DMS79 (cell line): ENCODE measurements around the gene CFAP65.
A peak's percentile ranks its signal among the peaks of the same experiment; 100 is the strongest.

Experiments
- DNase-seq: peaks from one replicate; lab custom pipeline; 2025; lab: John Stamatoyannopoulos, UW

The CFAP65 gene

DNA sequence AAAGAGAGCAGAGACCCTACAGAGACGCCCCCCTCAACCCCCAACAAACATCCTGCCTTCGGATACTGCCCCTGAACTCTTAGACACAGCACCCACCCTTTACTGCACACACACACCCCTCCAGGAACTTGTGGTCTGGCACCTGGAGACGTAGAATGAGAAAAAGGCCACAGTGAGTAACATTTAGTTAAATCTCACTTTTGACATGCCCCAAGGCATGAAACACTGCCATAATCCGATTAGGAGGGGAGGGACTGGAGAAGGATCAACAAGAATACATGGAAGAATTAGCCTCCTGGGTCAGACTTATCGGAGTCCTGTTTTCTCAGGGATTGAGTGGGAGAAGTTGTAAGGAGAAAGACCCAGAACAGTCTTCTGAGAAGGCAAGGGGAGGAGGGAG is 77.7 kb downstream of the CFAP65 start:
- no peak for DNase-seq

DNA sequence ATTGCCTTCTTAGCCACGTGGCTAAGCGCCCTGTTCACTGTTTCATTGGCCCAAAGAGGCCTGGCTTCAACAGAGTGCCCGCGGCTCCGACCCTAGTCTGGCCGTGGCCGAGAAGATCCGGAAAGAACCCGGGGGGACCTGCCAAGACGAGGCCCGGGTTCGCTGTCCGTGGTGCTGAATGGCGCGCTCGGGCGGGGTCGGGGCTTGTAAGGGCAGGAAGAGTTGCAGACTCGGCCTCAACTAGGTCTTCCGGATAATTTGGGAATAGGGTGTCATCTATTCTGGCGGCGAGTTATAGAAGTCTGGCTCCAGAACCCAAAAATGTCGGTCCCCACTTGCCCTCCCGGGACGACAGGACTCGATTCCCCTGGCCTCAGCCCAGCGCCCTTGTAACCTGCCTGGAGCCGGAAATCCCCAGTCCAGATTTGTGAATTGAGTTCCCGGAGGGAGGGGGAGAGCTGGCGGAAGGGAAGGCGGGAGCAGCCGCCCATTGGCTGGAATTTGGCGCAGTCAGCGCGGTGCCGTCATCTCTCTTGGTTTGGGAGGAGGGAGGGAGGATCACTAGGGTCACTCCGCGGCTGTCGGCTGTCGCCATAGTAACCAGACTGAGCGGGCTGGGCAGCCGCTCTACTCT is 78.3 kb downstream of the CFAP65 start:
- DNase-seq: peak; percentile 93

DNA sequence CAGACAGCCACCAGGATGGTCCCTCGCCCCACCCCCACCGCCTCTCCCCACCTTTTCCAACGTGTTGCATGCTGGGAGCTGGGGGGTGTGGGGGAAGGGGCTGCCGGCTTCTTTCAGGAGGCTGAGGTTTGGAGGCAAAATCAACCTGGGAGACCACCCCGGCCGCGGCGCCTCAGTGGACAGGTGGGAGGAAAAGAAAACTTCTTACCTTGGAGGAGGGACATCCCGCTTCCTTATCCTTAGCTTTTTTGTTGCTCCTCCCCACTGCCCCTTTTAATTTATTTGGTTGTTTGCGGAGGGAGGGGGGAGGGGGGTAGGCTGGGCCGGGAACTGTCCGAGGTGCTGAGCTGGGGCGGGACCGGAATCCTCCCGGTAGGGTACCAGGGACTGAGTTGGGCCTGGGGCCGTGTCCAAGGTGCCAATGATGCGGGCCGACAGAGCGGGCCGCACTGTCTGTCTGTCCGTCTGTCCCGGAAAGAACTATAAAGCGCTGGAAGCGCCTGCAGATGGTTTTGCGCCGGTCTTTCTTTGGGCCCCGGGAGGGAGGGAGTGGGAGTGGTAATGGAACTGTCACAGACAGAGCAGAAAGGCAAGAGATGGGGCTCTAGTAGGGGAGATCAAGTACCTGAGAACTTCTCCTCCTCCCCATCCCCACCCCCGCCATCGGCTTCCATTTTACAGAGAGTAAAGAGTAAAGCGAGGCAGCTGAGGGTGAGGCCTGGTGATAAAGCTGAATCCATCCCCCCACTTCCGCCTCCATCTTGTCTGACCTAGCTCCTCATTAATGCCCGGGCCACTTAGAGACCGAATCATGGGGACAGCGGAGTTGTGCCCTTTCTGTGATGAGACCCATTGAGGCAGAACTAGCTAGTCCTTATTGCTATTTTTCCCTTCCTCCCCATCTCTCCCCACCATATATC is 79.4 kb downstream of the CFAP65 start:
- DNase-seq: peak; percentile 64

DNA sequence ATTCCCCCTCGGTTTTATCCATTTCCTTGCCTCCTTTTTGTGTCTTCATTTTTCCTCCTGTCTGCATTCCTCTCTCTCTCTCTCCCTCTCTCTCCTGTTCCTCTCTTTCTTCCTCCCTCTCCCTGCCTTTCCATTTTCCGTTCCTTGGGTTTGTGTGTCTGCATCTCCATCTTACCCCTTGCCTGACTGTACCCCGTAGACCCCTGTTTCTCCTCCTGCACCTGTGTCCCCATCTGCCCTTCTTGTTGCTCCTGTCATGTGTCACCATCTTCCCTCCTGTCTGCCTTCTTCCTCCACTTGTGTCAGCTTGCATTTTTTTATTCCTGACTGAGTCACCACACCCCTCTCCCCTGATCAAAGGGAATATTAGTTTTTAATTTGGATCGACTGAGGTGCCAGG is 80.1 kb downstream of the CFAP65 start:
- DNase-seq: peak; percentile 44

DNA sequence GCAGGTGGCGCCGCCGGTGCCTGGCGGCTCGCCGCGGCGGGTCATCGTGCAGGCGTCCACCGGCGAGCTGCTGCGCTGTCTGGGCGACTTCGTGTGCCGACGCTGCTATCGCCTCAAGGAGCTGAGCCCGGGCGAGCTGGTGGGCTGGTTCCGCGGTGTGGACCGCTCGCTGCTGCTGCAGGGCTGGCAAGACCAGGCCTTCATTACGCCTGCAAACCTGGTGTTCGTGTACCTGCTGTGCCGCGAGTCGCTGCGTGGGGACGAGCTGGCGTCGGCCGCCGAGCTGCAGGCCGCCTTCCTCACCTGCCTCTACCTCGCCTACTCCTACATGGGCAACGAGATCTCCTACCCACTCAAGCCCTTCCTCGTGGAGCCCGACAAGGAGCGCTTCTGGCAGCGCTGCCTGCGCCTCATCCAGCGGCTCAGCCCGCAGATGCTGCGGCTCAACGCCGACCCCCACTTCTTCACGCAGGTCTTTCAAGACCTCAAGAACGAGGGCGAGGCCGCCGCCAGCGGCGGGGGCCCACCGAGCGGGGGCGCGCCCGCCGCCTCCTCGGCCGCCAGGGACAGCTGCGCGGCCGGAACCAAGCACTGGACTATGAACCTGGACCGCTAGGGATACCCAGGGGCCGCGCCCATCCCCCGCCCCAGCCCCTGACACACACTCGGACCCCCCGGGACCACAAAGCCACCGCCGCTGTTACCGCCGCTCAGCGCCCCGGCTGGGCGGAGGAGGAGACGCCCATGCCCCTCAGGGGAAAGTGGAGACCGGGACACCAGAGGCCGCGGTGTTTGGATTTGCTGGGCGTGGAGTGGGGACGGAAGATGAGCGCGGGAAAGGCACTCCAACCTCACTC is 80.8 kb downstream of the CFAP65 start:
- peak; percentile 14 for DNase-seq

GRCh38 chr2:218959761-218960308 is 81.5 kb downstream of the CFAP65 start:
- DNase-seq: no peak

DNA sequence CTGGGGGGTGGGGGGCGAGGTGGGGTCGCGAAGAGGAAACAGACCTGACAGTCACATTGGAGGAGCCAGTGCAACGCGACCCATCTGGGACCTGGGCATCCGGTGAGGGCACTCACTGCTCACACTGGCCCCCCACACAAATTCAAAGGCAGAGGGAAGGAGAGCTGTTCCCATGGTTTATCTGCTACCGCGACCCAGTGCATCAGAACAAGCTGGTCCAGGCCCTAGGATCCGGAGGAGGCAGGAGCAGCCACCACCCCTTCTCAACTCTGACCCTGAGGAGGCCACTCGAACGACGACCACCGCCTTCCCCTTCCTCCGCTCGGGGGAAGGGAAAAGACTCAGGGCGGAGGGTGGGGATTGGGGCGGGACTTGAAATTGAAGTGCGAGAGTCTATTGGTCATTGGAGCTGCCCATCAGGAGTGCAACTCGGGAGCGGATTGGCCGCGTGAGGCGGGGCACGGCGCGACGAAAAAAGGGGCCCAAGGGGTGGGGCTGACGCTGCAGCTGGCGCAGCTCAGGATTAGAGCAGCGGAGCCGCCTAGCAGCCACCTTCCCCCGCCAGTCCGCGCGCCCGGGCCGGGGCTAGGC is 82.1 kb downstream of the CFAP65 start, which contains the start of gene CDK5R2:
Gene CDK5R2 (plus strand): TSS at position 526 of the 591 bp plus-strand sequence. CDS start 155 bp downstream, outside the sequence.
- DNase-seq: peak; percentile 85

- DNase-seq: no peak
These were observed 83.0 kb downstream of the CFAP65 start for GRCh38 chr2:218958276-218958675.

DNA sequence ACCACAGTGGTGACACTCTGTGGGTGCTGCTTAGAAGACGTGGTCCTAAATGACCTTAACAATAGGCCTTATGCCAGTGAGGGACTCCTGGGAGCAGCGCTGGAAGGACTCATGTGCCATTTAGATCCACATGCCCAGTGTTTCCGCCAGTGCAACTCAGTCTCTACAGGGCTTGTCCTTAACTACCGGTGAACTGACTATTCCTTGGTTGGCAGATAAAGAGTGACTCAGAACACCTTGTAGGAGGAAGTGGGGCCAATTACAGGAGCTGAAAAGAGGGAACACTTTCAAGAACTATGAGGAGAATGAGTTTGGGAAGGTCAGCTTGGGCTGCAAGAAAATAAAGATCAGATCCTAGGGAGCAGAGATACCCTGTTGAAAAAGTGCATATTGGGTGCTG is 83.6 kb downstream of the CFAP65 start:
- no peak for DNase-seq

GRCh38 chr2:218956039-218956438 is 85.3 kb downstream of the CFAP65 start:
- DNase-seq: no peak

GRCh38 chr2:218954541-218955300 is 86.6 kb downstream of the CFAP65 start:
- no peak for DNase-seq

GRCh38 chr2:218953366-218953954 is 87.9 kb downstream of the CFAP65 start:
- no peak for DNase-seq
